ENCODE data around the gene CUBN. TPM values are rescaled to one million over a fixed set of nuclear protein-coding genes. Genes with fewer than 3 reads are reported as not detected.

CUBN gene
- total RNA-seq, 1 experiment from 2014 or later, result 0.46 TPM

DNA sequence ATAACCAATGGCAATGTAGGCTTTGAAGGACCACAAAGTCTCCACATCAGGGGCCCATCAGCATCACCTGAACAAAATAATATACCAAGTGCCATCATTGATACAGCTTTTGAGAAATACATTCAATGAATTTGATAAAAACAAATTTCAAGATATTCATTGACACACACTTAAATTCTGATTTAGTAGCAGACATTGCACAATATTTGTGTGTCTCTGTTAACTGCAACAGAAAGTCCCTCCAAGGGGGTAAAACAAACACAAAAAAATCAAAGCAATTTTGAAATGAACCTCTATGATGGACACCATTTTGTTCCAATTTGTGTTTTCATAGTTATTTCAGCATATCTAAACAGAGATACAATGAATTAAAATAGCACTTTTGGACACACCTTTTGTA lies 225.6 kb downstream of the CUBN start:
- DNase-seq (ENCODE audit: low spot score), result no peak
- Mint-ChIP-seq H3K4me3 (no peak overlapping the region), H3K9me3 (no peaks in the 10 kb centered on the region), H3K4me1 (peaks cover 34% of the 10 kb centered on the region), H3K27ac (no peak overlapping the region), H3K36me3 (no peaks in the 10 kb centered on the region), H3K27me3 (ENCODE audit: low read depth) (no peaks in the 10 kb centered on the region)
- TF ChIP-seq, protein P1, sequence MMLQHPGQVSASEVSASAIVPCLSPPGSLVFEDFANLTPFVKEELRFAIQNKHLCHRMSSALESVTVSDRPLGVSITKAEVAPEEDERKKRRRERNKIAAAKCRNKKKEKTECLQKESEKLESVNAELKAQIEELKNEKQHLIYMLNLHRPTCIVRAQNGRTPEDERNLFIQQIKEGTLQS (CRISPR knock-in tag; conservative IDR thresholded peaks at IDR 0.05), result no peak
- TF ChIP-seq, protein P2, sequence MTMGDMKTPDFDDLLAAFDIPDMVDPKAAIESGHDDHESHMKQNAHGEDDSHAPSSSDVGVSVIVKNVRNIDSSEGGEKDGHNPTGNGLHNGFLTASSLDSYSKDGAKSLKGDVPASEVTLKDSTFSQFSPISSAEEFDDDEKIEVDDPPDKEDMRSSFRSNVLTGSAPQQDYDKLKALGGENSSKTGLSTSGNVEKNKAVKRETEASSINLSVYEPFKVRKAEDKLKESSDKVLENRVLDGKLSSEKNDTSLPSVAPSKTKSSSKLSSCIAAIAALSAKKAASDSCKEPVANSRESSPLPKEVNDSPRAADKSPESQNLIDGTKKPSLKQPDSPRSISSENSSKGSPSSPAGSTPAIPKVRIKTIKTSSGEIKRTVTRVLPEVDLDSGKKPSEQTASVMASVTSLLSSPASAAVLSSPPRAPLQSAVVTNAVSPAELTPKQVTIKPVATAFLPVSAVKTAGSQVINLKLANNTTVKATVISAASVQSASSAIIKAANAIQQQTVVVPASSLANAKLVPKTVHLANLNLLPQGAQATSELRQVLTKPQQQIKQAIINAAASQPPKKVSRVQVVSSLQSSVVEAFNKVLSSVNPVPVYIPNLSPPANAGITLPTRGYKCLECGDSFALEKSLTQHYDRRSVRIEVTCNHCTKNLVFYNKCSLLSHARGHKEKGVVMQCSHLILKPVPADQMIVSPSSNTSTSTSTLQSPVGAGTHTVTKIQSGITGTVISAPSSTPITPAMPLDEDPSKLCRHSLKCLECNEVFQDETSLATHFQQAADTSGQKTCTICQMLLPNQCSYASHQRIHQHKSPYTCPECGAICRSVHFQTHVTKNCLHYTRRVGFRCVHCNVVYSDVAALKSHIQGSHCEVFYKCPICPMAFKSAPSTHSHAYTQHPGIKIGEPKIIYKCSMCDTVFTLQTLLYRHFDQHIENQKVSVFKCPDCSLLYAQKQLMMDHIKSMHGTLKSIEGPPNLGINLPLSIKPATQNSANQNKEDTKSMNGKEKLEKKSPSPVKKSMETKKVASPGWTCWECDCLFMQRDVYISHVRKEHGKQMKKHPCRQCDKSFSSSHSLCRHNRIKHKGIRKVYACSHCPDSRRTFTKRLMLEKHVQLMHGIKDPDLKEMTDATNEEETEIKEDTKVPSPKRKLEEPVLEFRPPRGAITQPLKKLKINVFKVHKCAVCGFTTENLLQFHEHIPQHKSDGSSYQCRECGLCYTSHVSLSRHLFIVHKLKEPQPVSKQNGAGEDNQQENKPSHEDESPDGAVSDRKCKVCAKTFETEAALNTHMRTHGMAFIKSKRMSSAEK (CRISPR knock-in tag; IDR thresholded peaks at IDR 0.05; ENCODE audit: borderline replicate concordance), result no peak
- TF ChIP-seq ELF4 (CRISPR knock-in tag; IDR thresholded peaks at IDR 0.05; ENCODE audit: low read depth) (no peak), NFYB (CRISPR knock-in tag; conservative IDR thresholded peaks at IDR 0.05; ENCODE audit: low read depth) (no peak)
- TF ChIP-seq, protein P3, sequence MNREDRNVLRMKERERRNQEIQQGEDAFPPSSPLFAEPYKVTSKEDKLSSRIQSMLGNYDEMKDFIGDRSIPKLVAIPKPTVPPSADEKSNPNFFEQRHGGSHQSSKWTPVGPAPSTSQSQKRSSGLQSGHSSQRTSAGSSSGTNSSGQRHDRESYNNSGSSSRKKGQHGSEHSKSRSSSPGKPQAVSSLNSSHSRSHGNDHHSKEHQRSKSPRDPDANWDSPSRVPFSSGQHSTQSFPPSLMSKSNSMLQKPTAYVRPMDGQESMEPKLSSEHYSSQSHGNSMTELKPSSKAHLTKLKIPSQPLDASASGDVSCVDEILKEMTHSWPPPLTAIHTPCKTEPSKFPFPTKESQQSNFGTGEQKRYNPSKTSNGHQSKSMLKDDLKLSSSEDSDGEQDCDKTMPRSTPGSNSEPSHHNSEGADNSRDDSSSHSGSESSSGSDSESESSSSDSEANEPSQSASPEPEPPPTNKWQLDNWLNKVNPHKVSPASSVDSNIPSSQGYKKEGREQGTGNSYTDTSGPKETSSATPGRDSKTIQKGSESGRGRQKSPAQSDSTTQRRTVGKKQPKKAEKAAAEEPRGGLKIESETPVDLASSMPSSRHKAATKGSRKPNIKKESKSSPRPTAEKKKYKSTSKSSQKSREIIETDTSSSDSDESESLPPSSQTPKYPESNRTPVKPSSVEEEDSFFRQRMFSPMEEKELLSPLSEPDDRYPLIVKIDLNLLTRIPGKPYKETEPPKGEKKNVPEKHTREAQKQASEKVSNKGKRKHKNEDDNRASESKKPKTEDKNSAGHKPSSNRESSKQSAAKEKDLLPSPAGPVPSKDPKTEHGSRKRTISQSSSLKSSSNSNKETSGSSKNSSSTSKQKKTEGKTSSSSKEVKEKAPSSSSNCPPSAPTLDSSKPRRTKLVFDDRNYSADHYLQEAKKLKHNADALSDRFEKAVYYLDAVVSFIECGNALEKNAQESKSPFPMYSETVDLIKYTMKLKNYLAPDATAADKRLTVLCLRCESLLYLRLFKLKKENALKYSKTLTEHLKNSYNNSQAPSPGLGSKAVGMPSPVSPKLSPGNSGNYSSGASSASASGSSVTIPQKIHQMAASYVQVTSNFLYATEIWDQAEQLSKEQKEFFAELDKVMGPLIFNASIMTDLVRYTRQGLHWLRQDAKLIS (CRISPR knock-in tag; IDR thresholded peaks at IDR 0.05; ENCODE audit: borderline replicate concordance), result no peak
- CTCF ChIA-PET, result no interaction called here
- POLR2A ChIA-PET, result no interaction called here
- ATAC-seq, result no peak

DNA sequence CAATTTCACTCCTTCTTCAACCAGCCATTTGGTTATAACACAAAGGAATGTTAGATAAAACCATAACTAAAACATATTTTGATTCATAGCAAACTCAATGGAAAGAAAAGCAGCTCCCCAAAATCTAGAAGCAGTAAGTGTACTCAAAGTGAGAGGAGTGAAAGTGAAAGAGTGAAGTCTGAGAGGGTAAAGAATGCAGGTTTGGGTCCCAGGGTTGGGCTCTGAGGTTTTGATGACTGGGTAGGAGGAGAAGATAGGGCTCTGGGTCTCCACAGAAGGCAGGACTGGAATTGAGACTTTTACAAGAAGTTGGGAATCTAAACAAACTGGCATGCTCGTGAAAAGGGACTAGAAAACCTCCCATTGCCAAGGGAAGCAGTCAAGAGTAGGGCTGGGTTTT lies 227.0 kb downstream of the CUBN start:
- TF ChIP-seq HMGA2 (CRISPR knock-in tag; IDR thresholded peaks at IDR 0.05) (no peak), NFYB (CRISPR knock-in tag; conservative IDR thresholded peaks at IDR 0.05; ENCODE audit: low read depth) (no peak), ETV6 (CRISPR knock-in tag; IDR thresholded peaks at IDR 0.05) (no peak)
- TF ChIP-seq, protein P4, sequence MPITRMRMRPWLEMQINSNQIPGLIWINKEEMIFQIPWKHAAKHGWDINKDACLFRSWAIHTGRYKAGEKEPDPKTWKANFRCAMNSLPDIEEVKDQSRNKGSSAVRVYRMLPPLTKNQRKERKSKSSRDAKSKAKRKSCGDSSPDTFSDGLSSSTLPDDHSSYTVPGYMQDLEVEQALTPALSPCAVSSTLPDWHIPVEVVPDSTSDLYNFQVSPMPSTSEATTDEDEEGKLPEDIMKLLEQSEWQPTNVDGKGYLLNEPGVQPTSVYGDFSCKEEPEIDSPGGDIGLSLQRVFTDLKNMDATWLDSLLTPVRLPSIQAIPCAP (CRISPR knock-in tag; IDR thresholded peaks at IDR 0.05), result no peak
- TF ChIP-seq, protein P5, sequence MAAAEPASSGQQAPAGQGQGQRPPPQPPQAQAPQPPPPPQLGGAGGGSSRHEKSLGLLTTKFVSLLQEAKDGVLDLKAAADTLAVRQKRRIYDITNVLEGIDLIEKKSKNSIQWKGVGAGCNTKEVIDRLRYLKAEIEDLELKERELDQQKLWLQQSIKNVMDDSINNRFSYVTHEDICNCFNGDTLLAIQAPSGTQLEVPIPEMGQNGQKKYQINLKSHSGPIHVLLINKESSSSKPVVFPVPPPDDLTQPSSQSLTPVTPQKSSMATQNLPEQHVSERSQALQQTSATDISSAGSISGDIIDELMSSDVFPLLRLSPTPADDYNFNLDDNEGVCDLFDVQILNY (CRISPR knock-in tag; IDR thresholded peaks at IDR 0.05), result no peak
- H3K36me3 Mint-ChIP-seq, result no peaks in the 10 kb centered on the region
- H3K9me3 Mint-ChIP-seq, result no peaks in the 10 kb centered on the region
- no peaks in the 10 kb centered on the region for H3K27me3 Mint-ChIP-seq (ENCODE audit: low read depth)
- no peak for ATAC-seq
- ChIA-PET CTCF (no interaction called here), POLR2A (no interaction called here)
- H3K4me1 Mint-ChIP-seq, result peaks cover 35% of the 10 kb centered on the region
- H3K27ac Mint-ChIP-seq, result peak overlapping the region; percentile 60
- DNase-seq (ENCODE audit: low spot score), result no peak
- H3K4me3 Mint-ChIP-seq, result no peak overlapping the region

DNA sequence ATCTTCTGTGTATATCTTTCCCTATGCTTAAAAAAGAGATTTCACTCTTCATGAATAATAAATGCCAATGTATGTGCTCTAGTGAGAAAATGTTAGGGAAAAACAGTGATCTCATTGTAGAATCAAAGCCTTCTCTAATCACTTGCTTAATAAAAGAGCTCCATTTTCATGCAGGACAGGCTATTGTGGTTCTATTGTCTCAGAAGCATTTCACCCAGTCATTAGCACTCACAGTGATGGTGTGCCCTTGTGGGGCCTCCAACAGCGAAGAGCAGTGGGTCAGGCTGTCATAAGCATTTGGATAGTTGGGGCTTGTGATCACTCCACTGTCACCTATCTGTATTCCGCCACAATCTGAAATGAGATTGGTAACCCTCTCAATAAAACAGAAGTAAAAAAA lies 228.5 kb downstream of the CUBN start:
- Mint-ChIP-seq H3K27ac (peak overlapping the region; percentile 42; the same call in 1 of the 2 replicates), H3K36me3 (no peaks in the 10 kb centered on the region), H3K9me3 (0 out of 2 replicates have a peak, but pooled peaks cover 5% of the 10 kb centered on the region), H3K4me3 (no peak overlapping the region), H3K4me1 (peaks cover 34% of the 10 kb centered on the region), H3K27me3 (ENCODE audit: low read depth) (no peaks in the 10 kb centered on the region)
- POLR2A ChIA-PET, result interaction anchor here (1.1 kb wide), 1 partner anchor 329 kb away, joined by 5 read pairs; no protein-coding TSS in a partner anchor
- TF ChIP-seq RELA (CRISPR knock-in tag; IDR thresholded peaks at IDR 0.05; ENCODE audit: borderline replicate concordance) (no peak), ZNF232 (CRISPR knock-in tag; IDR thresholded peaks at IDR 0.05) (no peak), ZNF219 (CRISPR knock-in tag; IDR thresholded peaks at IDR 0.05; ENCODE audit: borderline replicate concordance) (no peak), SP1 (CRISPR knock-in tag; conservative IDR thresholded peaks at IDR 0.05) (no peak)
- TF ChIP-seq, protein P6, sequence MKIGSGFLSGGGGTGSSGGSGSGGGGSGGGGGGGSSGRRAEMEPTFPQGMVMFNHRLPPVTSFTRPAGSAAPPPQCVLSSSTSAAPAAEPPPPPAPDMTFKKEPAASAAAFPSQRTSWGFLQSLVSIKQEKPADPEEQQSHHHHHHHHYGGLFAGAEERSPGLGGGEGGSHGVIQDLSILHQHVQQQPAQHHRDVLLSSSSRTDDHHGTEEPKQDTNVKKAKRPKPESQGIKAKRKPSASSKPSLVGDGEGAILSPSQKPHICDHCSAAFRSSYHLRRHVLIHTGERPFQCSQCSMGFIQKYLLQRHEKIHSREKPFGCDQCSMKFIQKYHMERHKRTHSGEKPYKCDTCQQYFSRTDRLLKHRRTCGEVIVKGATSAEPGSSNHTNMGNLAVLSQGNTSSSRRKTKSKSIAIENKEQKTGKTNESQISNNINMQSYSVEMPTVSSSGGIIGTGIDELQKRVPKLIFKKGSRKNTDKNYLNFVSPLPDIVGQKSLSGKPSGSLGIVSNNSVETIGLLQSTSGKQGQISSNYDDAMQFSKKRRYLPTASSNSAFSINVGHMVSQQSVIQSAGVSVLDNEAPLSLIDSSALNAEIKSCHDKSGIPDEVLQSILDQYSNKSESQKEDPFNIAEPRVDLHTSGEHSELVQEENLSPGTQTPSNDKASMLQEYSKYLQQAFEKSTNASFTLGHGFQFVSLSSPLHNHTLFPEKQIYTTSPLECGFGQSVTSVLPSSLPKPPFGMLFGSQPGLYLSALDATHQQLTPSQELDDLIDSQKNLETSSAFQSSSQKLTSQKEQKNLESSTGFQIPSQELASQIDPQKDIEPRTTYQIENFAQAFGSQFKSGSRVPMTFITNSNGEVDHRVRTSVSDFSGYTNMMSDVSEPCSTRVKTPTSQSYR (CRISPR knock-in tag; IDR thresholded peaks at IDR 0.05), result no peak
- CTCF ChIA-PET, result interaction anchor here (1.0 to 1.4 kb wide), 3 partner anchors 14 to 329 kb away, joined by 3 to 4 read pairs (median 3); no protein-coding TSS in a partner anchor
- ATAC-seq (peak; percentile 96), DNase-seq (ENCODE audit: low spot score) (no peak)

All from WTC11 (cell line).